Breast epithelium (tissue), 3 donors: ENCODE measurements around the gene PPIG.

Experiments used
- POLR2A ChIP-seq: fragments of 450-650 bp; IDR thresholded peaks from one replicate; pipeline ENCODE4 v1.6.1; 2016; ENCODE audit warnings: antibody characterized with exemption, mild to moderate bottlenecking, moderate library complexity
- TF ChIP-seq, protein P1 (sequence below), 3 donors: fragments of 450-650 bp; IDR thresholded peaks; one replicate each; pipeline ENCODE4 v1.5.1; 2016 to 2017; ENCODE audit warnings: antibody characterized with exemption in 3 of 3, mild to moderate bottlenecking in 3 of 3, moderate library complexity in 3 of 3

DNA sequence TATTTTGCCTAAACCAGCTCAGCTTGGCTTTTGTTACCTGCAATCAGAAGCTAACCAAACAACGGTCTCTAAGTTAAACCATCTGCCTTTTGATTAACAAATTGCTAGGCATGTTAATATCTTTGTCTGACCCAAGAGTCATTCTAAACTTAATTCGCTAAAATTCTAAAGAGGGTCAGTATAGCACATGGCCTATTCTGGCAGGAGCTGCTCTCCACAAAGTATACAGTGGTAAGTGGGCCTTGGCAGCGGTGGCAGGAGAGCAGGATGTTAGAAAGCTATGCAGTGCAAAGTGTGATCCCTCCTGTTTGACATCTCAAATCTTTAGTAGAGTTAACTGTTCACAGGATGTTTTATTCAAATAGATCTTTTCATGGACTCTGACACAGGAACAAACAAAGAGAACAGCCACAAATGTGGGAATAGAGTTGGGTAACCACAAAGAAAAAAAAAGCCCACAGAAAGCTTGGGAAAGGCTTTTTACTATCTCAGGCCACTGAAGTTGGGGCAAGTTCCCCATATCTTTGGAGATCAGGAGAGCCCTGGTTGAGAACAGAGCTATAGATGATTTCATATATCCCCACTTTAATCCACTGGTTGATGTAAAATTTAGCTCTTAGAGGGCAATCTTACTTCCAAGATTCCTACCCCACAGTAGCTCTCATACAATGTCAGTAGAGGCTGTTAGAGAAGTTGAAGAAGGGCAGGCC, 99.4 kb downstream of the PPIG start:
- TF ChIP-seq, protein P1, sequence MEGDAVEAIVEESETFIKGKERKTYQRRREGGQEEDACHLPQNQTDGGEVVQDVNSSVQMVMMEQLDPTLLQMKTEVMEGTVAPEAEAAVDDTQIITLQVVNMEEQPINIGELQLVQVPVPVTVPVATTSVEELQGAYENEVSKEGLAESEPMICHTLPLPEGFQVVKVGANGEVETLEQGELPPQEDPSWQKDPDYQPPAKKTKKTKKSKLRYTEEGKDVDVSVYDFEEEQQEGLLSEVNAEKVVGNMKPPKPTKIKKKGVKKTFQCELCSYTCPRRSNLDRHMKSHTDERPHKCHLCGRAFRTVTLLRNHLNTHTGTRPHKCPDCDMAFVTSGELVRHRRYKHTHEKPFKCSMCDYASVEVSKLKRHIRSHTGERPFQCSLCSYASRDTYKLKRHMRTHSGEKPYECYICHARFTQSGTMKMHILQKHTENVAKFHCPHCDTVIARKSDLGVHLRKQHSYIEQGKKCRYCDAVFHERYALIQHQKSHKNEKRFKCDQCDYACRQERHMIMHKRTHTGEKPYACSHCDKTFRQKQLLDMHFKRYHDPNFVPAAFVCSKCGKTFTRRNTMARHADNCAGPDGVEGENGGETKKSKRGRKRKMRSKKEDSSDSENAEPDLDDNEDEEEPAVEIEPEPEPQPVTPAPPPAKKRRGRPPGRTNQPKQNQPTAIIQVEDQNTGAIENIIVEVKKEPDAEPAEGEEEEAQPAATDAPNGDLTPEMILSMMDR (IDR thresholded peaks at IDR 0.05), result no peak
- TF ChIP-seq POLR2A, result no peak
